Hematopoietic multipotent progenitor cell treated with erythropoietin and hydrocortisone succinate and interleukin-3 and kit ligand, for 8 days (in vitro differentiated cells): ENCODE results near the gene SHROOM1.
"Not testable (repeated sequence)": the region's sequence is repeated elsewhere in the genome, so short reads cannot be mapped to it uniquely, and the experiment has no call there.

Experiments used
- DNase-seq: peaks from one replicate; pipeline ENCODE4 v3.0.0-alpha.2; 2015

Gene SHROOM1

GRCh38 chr5:132830436-132831094 lies at the start of gene SHROOM1:
SHROOM1 (minus strand) TSS chr5:132830647; CDS start chr5:132826140, 4,507 bp downstream.
- DNase-seq: no peak

GRCh38 chr5:132877938-132878337 lies 47.5 kb upstream of the SHROOM1 start:
- peak; percentile 86 for DNase-seq

- no peak for DNase-seq
Observed at GRCh38 chr5:132877466-132877865, 47.0 kb upstream of the SHROOM1 start.

GRCh38 chr5:132876020-132876759 lies 45.7 kb upstream of the SHROOM1 start:
- DNase-seq: no peak

- no peak for DNase-seq
Observed at GRCh38 chr5:132873930-132874271, 43.5 kb upstream of the SHROOM1 start.

GRCh38 chr5:132873119-132873929 lies 42.9 kb upstream of the SHROOM1 start, which contains the start of gene LEAP2:
LEAP2 (plus strand) TSS chr5:132873668; CDS start chr5:132873695, 27 bp downstream.
- DNase-seq: peak; percentile 27

- DNase-seq: no peak
Observed at GRCh38 chr5:132872788-132873118, 42.3 kb upstream of the SHROOM1 start.

GRCh38 chr5:132871459-132872284 lies 41.2 kb upstream of the SHROOM1 start:
- no peak for DNase-seq

GRCh38 chr5:132870801-132871200 lies 40.4 kb upstream of the SHROOM1 start:
- no peak for DNase-seq

GRCh38 chr5:132868754-132869153 lies 38.3 kb upstream of the SHROOM1 start:
- DNase-seq: no peak

- DNase-seq: no peak
Observed at GRCh38 chr5:132867046-132867451, 36.6 kb upstream of the SHROOM1 start.

- DNase-seq: peak; percentile 100
Observed at GRCh38 chr5:132866342-132867045, 36.0 kb upstream of the SHROOM1 start, which contains the start of the genes GDF9 and UQCRQ. GDF9 (minus strand) TSS chr5:132866469; CDS start chr5:132864533, 1,936 bp downstream. UQCRQ (plus strand) TSS chr5:132866642; CDS start chr5:132866882, 240 bp downstream.

- no peak for DNase-seq
Observed at GRCh38 chr5:132865668-132866341, 35.4 kb upstream of the SHROOM1 start.

- no peak for DNase-seq
Observed at GRCh38 chr5:132860742-132861141, 30.3 kb upstream of the SHROOM1 start.

- DNase-seq: no peak
Observed at GRCh38 chr5:132859889-132860437, 29.5 kb upstream of the SHROOM1 start.

- no peak for DNase-seq
Observed at GRCh38 chr5:132856011-132856410, 25.6 kb upstream of the SHROOM1 start.

GRCh38 chr5:132854992-132855391 lies 24.5 kb upstream of the SHROOM1 start:
- not testable (repeated sequence) for DNase-seq

- no peak for DNase-seq
Observed at GRCh38 chr5:132854301-132854700, 23.9 kb upstream of the SHROOM1 start.

- DNase-seq: no peak
Observed at GRCh38 chr5:132853790-132854189, 23.3 kb upstream of the SHROOM1 start.

GRCh38 chr5:132853323-132853722 lies 22.9 kb upstream of the SHROOM1 start:
- DNase-seq: no peak

GRCh38 chr5:132850066-132850465 lies 19.6 kb upstream of the SHROOM1 start:
- DNase-seq: no peak
